Small intestine (tissue), 7 donors: Measurements from ENCODE around the gene PCBP3. TPM values are rescaled to one million over a fixed set of nuclear protein-coding genes. Genes with fewer than 3 reads are reported as not detected.

Source experiments
- DNase-seq, 2 donors: peaks; one replicate each; pipeline versions ENCODE4 v3.0.0 to v3.0.0-alpha.2; 2013
- FAIRE-seq: peaks from 2 replicates; lab custom pipeline; 2012; peaks lifted over from hg19 to GRCh38; lab: Jason Lieb, UNC
- H3K27ac ChIP-seq, 3 donors: one replicate each; pipeline ENCODE4 v1.5.1; 2013; ENCODE audit warnings: low read length in 2 of 3, mild to moderate bottlenecking in 2 of 3, control low read depth in 1 of 3, inconsistent platforms in 1 of 3, low read depth in 1 of 3, moderate library complexity in 1 of 3
- H3K27me3 ChIP-seq, 3 donors: one replicate each; pipeline ENCODE4 v1.6.1; 2013; ENCODE audit warnings: low read length in 3 of 3, inconsistent platforms in 1 of 3; ENCODE audit not compliant: control insufficient read depth in 3 of 3, insufficient read depth in 3 of 3
- H3K36me3 ChIP-seq, 3 donors: one replicate each; pipeline ENCODE4 v1.6.1; 2013; ENCODE audit warnings: low read length in 3 of 3, inconsistent platforms in 1 of 3, low read depth in 1 of 3, mild to moderate bottlenecking in 1 of 3, moderate library complexity in 1 of 3; ENCODE audit not compliant: control insufficient read depth in 3 of 3, insufficient read depth in 2 of 3
- H3K4me1 ChIP-seq, 3 donors: one replicate each; pipeline ENCODE4 v1.6.1; 2013; ENCODE audit warnings: low read length in 2 of 3, inconsistent platforms in 1 of 3, low read depth in 1 of 3, mild to moderate bottlenecking in 1 of 3, moderate library complexity in 1 of 3; ENCODE audit not compliant: control insufficient read depth in 3 of 3, insufficient read depth in 2 of 3
- H3K4me3 ChIP-seq, 3 donors: one replicate each; pipeline ENCODE4 v1.5.1; 2013; ENCODE audit warnings: low read length in 3 of 3, control low read depth in 1 of 3, inconsistent platforms in 1 of 3, low read depth in 1 of 3, mild to moderate bottlenecking in 1 of 3, moderate library complexity in 1 of 3
- H3K9me3 ChIP-seq, 2 donors: one replicate each; pipeline ENCODE4 v1.6.1; 2013; ENCODE audit warnings: low read depth in 1 of 2, low read length in 1 of 2; ENCODE audit not compliant: control insufficient read depth in 2 of 2, insufficient read depth in 1 of 2
- WGBS, 3 donors: extraction: QIAGEN DNeasy Blood & Tissue Kit; methylation state at CpG; one replicate each; pipeline ENCODE4 v1.1.7; 2013; 5-methylcytosine and 5-hydroxymethylcytosine counted together
- polyA plus RNA-seq, 4 donors: library from polyadenylated mRNA; stranded (reverse) in 3 of 4; unstranded in 1 of 4; fragments of 200-250 nt in 3 of 4; fragments of 120-200 nt in 1 of 4; gene quantifications; one replicate each; pipeline versions ENCODE4 v1.2.1 to v1.2.3, GENCODE V29; 2013
- donor health status: healthy with polysubstance abuse.
- donor health status: control.
- donor health status: control.
- donor health status: Bipolar disorder and iron deficiency.
- donor health status: healthy.

The PCBP3 gene
- polyA plus RNA-seq, 4 donors = 0.81 to 8.2 (median 1.0) TPM; not detected in 1

- DNase-seq = no peak
- H3K27ac ChIP-seq = peak overlapping the region in 1 of 3 donors; percentile 60
- H3K27me3 ChIP-seq = peaks cover 0 to 10% (median 0%) of the 10 kb centered on the region in 3 donors
- FAIRE-seq = no peak
- H3K4me3 ChIP-seq = no peak overlapping the region
- peaks cover 0 to 50% (median 3%) of the 10 kb centered on the region in 3 donors for H3K36me3 ChIP-seq
- H3K9me3 ChIP-seq = no peaks in the 10 kb centered on the region
- peaks cover 0 to 9% (median 0%) of the 10 kb centered on the region in 3 donors for H3K4me1 ChIP-seq
- 55 to 65% (median 64%) methylated on average over 3 of the region's 3 CpGs for WGBS, 3 donors
Observed at GRCh38 chr21:45984584-45985095, 341.1 kb downstream of the PCBP3 start.

- peaks cover 0 to 60% (median 3%) of the 10 kb centered on the region in 3 donors for H3K36me3 ChIP-seq
- DNase-seq = no peak
- no peak for FAIRE-seq
- H3K27me3 ChIP-seq = peaks cover 0 to 6% (median 0%) of the 10 kb centered on the region in 3 donors
- H3K27ac ChIP-seq = peak overlapping the region in 1 of 3 donors; percentile 12
- no peaks in the 10 kb centered on the region for H3K9me3 ChIP-seq
- WGBS, 3 donors = 82 to 83% (median 82%) methylated on average over 36 to 37 of the region's 37 CpGs
- no peak overlapping the region for H3K4me3 ChIP-seq
- peaks cover 0 to 8% (median 0%) of the 10 kb centered on the region in 3 donors for H3K4me1 ChIP-seq
Observed at GRCh38 chr21:45985471-45986315, 342.2 kb downstream of the PCBP3 start.

- H3K36me3 ChIP-seq = peaks cover 0 to 66% (median 3%) of the 10 kb centered on the region in 3 donors
- 80 to 88% (median 81%) methylated on average over 35 to 36 of the region's 36 CpGs for WGBS, 3 donors
- peaks cover 0 to 2% (median 0%) of the 10 kb centered on the region in 3 donors for H3K4me1 ChIP-seq
- no peak overlapping the region for H3K4me3 ChIP-seq
- DNase-seq (no peak), FAIRE-seq (no peak)
- no peaks in the 10 kb centered on the region for H3K9me3 ChIP-seq
- H3K27ac ChIP-seq = no peak overlapping the region
- H3K27me3 ChIP-seq = no peaks in the 10 kb centered on the region
Observed at GRCh38 chr21:45986316-45987051, 343.0 kb downstream of the PCBP3 start.

- no peaks in the 10 kb centered on the region for H3K9me3 ChIP-seq
- WGBS, 3 donors = 84 to 93% (median 91%) methylated on average over 27 to 29 of the region's 29 CpGs
- no peak for FAIRE-seq
- peaks cover 0 to 74% (median 3%) of the 10 kb centered on the region in 3 donors for H3K36me3 ChIP-seq
- H3K4me1 ChIP-seq = peaks cover 0 to 2% (median 0%) of the 10 kb centered on the region in 3 donors
- no peak overlapping the region for H3K4me3 ChIP-seq
- H3K27ac ChIP-seq = no peak overlapping the region
- H3K27me3 ChIP-seq = no peaks in the 10 kb centered on the region
- DNase-seq = no peak
Observed at GRCh38 chr21:45987121-45987711, 343.7 kb downstream of the PCBP3 start.

GRCh38 chr21:45988366-45989347 lies 345.1 kb downstream of the PCBP3 start:
- Histone ChIP-seq H3K9me3 (no peaks in the 10 kb centered on the region), H3K36me3 (peaks cover 0 to 83% (median 3%) of the 10 kb centered on the region in 3 donors), H3K4me1 (no peaks in the 10 kb centered on the region), H3K27me3 (no peaks in the 10 kb centered on the region), H3K4me3 (no peak overlapping the region), H3K27ac (no peak overlapping the region)
- DNase-seq (no peak), FAIRE-seq (no peak)
- WGBS, 3 donors = 79 to 85% (median 83%) methylated on average over 34 to 35 of the region's 36 CpGs

- 74 to 87% (median 79%) methylated on average over 25 to 32 of the region's 32 CpGs for WGBS, 3 donors
- no peak overlapping the region for H3K4me3 ChIP-seq
- no peaks in the 10 kb centered on the region for H3K27me3 ChIP-seq
- no peak for DNase-seq
- H3K36me3 ChIP-seq = peaks cover 0 to 84% (median 3%) of the 10 kb centered on the region in 3 donors
- FAIRE-seq = no peak
- no peak overlapping the region for H3K27ac ChIP-seq
- no peaks in the 10 kb centered on the region for H3K4me1 ChIP-seq
- H3K9me3 ChIP-seq = no peaks in the 10 kb centered on the region
Observed at GRCh38 chr21:45989355-45990048, 346.0 kb downstream of the PCBP3 start.

- H3K36me3 ChIP-seq = peaks cover 0 to 90% (median 3%) of the 10 kb centered on the region in 3 donors
- FAIRE-seq (no peak), DNase-seq (no peak)
- no peak overlapping the region for H3K4me3 ChIP-seq
- no peak overlapping the region for H3K27ac ChIP-seq
- peaks cover 0 to 2% (median 0%) of the 10 kb centered on the region in 3 donors for H3K4me1 ChIP-seq
- no peaks in the 10 kb centered on the region for H3K27me3 ChIP-seq
- WGBS, 3 donors = 83 to 85% (median 83%) methylated on average over 24 to 30 of the region's 30 CpGs
- no peaks in the 10 kb centered on the region for H3K9me3 ChIP-seq
Observed at GRCh38 chr21:45990049-45990711, 346.7 kb downstream of the PCBP3 start.
